Hematopoietic multipotent progenitor cell treated with erythropoietin and hydrocortisone succinate and interleukin-3 and kit ligand, for 4 days (in vitro differentiated cells): ENCODE data around the gene TTF1.

Experiments used
- DNase-seq: peaks from one replicate; pipeline ENCODE4 v3.0.0-alpha.2; 2015

Gene TTF1

DNA sequence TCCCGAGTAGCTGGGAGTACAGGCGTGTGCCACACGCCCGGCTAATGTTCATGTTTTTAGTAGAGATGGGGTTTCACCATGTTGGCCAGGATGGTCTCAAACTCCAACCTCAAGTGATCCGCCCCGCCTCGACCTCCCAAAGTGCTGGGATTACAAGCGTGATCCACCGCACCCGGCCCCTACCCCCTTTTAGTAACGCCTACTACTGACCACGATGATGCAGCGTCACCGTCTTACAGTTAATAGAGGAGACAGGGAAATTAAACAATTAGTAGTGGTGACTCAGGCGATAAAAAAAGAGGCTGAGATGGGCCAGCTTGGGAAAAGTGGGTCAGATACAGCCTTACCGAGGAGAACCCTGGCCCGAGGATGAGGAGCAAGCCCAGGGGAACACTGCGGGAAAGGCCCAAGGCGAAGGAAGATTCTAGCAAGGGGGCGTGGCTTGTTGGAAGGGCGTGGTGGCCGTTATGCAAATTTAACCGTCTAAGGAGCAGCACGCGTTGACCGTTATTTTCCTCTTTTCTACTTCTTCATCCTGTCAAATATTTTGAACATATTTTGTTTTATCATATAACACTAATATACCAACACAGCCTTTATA lies 50.2 kb downstream of the TTF1 start:
- DNase-seq, result peak; percentile 37

DNA sequence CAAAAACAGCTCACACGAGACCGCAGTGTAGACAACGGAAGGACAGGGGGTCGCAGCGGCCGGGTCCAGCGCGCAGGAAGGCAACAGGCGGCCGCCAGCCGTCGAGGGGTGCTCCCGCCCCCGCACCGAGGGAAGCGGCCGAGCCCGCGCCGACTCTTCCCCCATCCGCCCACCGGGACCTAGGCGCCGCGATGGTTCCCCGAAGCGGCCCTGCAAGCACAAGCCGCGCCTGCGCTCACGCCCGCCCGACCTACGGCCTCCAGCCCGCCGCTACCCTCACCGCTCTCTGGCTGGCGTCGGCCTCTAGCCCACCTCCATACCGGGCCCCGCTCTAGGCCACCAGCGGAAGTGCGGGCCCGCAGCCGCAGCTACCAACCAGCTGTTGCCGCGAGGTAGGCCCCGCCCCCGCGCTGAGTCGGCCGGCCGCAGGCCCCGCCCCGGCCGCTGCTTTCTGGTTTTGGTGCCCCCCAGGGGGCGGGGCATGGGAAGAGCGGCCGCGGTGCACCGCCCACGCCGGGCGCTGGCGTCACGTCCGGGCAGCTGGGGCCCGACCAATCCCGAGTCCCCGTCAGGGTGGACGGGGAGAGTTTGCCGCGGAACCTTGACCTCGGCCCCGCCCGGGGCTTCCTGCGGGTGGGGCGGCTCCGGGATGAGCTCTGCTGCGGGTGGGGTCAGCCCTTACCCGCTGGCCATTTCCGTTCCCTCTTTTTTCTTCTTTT lies 51.8 kb downstream of the TTF1 start, which contains the start of gene SETX:
TSS of gene SETX (minus strand) at position 350 of the 719 bp plus-strand sequence. CDS start 5,558 bp downstream, outside the sequence.
- DNase-seq, result peak; percentile 99

DNA sequence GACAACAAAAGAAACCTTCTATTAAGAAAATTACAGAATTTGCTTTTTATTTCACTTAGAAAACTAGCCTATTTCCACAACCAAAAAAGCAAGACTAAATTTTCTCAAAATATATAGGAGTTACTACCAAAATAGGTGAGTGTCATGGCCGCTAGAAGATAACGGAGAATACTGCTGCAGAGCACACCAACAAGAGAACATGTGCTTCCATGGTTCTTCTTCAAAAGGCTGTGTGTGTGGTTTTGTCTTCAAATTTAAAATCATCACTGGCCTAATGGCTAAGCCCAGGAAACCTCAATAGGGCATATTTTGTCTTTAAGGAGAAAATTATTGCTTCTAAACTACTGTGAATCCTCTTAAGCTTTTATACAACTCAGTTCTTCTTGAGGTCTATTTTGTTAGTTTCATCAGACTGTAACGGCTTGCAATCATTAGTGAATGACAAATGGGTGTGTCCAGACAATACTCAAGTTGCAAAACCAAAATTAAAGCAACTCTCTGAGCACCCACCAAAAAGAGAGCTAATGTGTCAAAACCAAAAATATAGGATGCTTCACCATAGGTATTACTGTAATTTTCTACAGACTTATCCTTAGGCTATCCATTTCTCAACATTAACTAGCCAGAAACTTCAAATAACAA lies 55.1 kb downstream of the TTF1 start:
- DNase-seq, result peak; percentile 41

DNA sequence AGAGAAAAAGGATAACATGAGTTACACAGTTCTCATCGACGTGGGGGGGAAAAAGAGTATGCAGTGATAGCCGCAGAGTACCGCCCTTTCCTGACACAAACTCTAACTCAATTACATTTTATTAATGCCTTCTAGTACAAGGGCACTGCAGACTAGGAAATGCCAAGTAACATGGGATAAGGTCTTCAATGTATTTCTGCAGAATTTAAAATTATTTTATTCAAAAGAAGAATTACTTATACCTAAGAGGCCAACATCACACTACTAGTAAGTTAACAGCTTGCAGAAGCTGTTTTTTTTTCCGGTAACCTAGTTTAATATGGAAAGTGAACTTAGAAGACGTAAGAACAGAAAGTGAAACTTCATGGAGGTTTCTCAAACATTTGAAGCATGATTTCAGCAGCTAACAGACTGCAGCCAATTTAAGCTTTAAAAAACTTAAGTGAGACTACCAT lies 55.8 kb downstream of the TTF1 start:
- peak; percentile 70 for DNase-seq

DNA sequence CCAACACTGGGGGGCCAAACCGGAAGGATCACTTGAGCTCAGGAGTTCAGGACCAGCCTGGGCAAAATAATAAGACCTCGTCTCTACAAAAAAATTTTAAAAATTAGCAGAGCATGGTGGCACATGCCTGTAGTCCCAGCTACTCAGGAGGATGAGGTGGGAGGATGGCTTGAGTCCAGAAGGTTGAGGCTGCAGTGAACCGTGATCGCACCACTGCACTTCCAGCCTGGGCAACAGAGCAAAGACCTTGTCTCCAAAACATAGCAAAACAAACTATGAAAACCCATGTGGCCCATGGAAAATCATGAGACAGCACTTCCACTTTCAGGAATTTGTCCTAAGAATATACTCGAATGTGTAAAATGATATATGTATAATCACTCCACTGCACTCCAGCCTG lies 58.0 kb downstream of the TTF1 start:
- DNase-seq, result no peak

DNA sequence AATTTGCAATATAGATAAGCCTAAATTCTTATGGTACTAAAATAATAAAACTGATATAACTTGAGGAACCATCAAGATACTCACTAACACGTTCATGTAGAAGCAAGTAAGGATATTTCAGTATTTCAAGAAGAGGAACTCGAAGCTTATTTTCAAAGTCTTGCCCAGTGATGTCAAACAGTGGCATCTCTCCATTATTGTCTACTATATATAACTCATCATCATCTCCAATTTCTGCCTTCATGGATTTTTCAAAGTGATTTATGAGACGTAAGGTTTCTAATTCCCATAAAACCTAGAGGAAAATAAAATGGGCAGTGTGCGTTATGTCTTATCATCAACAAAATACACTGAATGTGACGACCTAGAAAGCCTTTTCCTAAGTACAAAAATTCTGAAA lies 60.5 kb downstream of the TTF1 start:
- DNase-seq, result no peak

DNA sequence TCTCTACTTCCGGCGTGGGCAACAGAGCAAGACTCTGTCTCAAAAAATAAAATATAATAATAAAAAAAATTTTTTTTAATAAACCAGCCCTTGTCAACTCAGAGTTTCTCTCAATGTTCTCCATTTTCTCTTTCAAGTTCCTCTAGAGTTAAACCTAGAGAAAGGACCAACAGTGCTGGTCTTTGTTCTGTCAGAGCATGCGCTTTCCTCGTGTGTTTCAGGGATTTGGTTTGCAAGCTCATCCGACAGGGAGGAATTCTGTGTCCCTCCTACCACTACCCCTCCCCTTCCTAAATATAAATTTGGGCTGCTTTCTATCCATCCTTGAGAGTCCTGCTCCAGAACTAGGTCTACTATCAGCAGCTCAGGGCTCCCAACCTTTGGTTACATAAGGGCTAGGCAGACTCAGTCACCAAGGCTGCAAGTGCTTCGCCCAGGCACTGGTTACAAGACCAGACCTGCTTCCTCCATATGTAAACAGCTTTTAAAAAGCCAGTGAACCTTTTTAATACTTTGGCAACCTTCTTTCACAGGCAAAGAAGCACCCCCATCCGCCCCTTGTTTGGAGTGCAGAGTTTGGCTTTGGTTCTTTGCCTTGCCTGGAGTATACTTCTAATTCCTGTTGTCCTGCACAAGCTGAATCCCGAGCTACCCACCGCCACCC lies 65.3 kb downstream of the TTF1 start:
- no peak for DNase-seq

DNA sequence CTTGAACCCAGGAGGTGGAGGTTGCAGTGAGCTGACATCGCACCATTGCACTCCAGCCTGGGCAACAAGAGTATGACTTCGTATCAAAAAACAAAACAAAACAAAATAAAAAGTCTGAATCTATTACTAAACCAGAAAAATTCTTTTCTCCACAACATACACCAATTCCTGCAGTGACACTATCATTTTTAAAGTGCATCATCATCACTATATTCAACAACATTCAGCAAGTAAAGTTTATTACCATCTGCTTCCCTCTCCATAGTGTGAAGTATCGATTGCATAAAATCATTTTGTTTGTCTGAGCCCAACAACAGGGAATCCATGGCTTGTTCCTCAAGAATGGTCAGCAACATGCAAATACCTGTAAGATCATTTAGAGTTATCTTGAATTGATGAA lies 72.3 kb downstream of the TTF1 start:
- DNase-seq, result no peak

DNA sequence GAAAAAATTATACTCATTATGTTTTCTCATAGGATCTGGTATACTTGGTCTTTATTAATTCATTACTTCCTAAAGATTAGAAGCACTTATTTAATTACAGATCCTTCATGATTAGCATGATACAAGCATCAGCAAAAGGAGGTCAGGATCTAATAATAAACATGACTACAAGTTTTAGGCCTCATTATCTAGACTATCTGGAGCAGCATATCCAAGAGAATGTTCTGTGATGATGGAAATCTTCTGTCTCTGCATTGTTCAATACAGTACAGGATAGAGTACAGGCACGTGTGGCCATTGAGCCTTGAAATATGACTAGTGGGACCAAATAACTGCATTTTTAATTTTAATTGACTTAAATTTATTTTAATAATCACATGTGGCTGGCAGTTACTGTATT lies 73.1 kb downstream of the TTF1 start:
- no peak for DNase-seq

DNA sequence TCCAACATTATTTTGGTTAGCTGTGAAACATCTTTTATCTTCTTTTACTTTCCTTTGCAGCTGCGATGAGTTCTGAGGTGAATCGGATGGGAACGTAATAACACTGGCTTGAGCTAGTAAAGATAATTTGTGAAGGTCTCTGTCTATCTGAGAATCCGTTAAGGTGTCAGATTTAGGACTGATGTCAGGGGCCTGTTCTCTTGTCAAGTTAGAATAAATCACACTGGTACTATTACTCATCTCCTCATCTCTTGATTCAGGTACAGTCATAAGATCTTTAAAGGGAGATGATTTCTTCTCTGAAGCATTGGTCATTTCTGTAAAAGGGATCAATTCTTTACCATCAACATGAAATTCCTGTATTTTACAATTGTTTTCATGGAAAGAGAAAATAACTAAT lies 78.1 kb downstream of the TTF1 start:
- DNase-seq, result no peak

DNA sequence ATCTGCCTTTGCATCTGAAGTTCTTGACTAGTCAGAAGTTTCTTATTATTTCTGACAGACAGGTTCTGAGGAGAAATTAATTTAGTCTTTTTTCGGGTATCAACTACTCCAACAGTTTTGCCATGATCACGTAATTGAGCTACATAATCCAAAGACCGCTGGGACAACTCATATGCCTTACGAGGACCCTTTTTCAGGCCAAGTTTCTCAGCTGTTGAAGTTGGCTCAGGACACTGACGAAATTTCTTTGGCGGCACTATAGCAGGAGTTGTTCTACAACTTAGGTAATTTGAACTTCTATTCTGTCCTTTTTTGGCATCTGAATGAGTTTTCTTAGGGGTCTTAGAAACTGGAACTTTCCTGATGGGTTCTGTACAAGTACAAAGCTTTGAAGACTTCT lies 79.1 kb downstream of the TTF1 start:
- no peak for DNase-seq
